Hepatocyte (in vitro differentiated cells): ENCODE results near the gene PTPN14.

Experiments
- EZH2 ChIP-seq: fragments of 200-600 bp; sonication (generic); IDR thresholded peaks from 2 replicates; pipeline ENCODE4 v1.6.1; 2016; ENCODE audit warnings: antibody characterized with exemption, mild to moderate bottlenecking, borderline replicate concordance
- EZH2phosphoT487 ChIP-seq: fragments of 200-600 bp; sonication (generic); IDR thresholded peaks from one replicate; pipeline ENCODE4 v1.6.1; 2018; ENCODE audit warnings: antibody characterized with exemption, mild to moderate bottlenecking, low read depth, moderate library complexity; ENCODE audit not compliant: unreplicated experiment, severe bottlenecking
- TF ChIP-seq, protein P1 (sequence below): fragments of 200-600 bp; sonication (generic); IDR thresholded peaks from 2 replicates; pipeline ENCODE4 v1.5.1; 2016; ENCODE audit warnings: antibody characterized with exemption, mild to moderate bottlenecking; ENCODE audit not compliant: poor library complexity

DNA sequence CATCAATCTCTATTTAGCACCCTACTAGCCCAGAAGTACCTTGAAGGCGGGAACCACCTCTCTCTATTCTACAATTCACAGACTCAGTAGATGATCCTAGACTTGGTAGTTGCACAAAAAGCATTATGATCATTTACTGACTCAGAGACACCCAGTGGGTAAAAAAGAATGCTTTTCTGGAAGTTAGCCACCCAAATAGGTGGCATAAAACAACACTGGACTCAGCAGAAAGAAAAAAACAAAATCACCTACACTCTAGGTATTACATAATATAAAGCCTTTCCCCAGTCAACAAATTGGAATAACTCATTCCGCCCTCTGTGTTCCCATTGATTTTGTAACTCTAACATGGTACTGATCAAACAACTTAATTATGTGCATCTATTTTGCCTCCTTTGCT lies 126.3 kb downstream of the PTPN14 start:
- TF ChIP-seq, protein P1, sequence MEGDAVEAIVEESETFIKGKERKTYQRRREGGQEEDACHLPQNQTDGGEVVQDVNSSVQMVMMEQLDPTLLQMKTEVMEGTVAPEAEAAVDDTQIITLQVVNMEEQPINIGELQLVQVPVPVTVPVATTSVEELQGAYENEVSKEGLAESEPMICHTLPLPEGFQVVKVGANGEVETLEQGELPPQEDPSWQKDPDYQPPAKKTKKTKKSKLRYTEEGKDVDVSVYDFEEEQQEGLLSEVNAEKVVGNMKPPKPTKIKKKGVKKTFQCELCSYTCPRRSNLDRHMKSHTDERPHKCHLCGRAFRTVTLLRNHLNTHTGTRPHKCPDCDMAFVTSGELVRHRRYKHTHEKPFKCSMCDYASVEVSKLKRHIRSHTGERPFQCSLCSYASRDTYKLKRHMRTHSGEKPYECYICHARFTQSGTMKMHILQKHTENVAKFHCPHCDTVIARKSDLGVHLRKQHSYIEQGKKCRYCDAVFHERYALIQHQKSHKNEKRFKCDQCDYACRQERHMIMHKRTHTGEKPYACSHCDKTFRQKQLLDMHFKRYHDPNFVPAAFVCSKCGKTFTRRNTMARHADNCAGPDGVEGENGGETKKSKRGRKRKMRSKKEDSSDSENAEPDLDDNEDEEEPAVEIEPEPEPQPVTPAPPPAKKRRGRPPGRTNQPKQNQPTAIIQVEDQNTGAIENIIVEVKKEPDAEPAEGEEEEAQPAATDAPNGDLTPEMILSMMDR, result no peak
- TF ChIP-seq EZH2 (no peak), EZH2phosphoT487 (no peak)
